ENCODE results near the gene TRA2A.
"Not testable (repeated sequence)": the region's sequence is repeated elsewhere in the genome, so short reads cannot be mapped to it uniquely, and the experiment has no call there.

Gene TRA2A

GRCh38 chr7:23491502-23491901 is 40.3 kb downstream of the TRA2A start:
- no peak overlapping the region for H3K27ac ChIP-seq
- TF ChIP-seq ZFX (IDR thresholded peaks at IDR 0.05) (no peak), CTCF (conservative IDR thresholded peaks at IDR 0.05) (no peak)

- no peak for TF ChIP-seq ZFX (IDR thresholded peaks at IDR 0.05)
- no peak for TF ChIP-seq CTCF (conservative IDR thresholded peaks at IDR 0.05)
- no peak overlapping the region for H3K27ac ChIP-seq
Measured at GRCh38 chr7:23490357-23491135, 41.2 kb downstream of the TRA2A start.

GRCh38 chr7:23488714-23489113 is 43.1 kb downstream of the TRA2A start:
- H3K27ac ChIP-seq: not testable (repeated sequence)

GRCh38 chr7:23487670-23488069 is 44.1 kb downstream of the TRA2A start:
- H3K27ac ChIP-seq: no peak overlapping the region
- no peak for TF ChIP-seq CTCF (conservative IDR thresholded peaks at IDR 0.05)
- no peak for TF ChIP-seq ZFX (IDR thresholded peaks at IDR 0.05)

- no peak for TF ChIP-seq CTCF (conservative IDR thresholded peaks at IDR 0.05)
- TF ChIP-seq ZFX (IDR thresholded peaks at IDR 0.05): no peak
- no peak overlapping the region for H3K27ac ChIP-seq
Measured at GRCh38 chr7:23486002-23486773, 45.6 kb downstream of the TRA2A start.

- TF ChIP-seq ZFX (IDR thresholded peaks at IDR 0.05): no peak
- no peak for TF ChIP-seq CTCF (conservative IDR thresholded peaks at IDR 0.05)
- no peak overlapping the region for H3K27ac ChIP-seq
Measured at GRCh38 chr7:23482686-23483085, 49.1 kb downstream of the TRA2A start.

GRCh38 chr7:23477962-23478866 is 53.6 kb downstream of the TRA2A start:
- TF ChIP-seq CTCF (conservative IDR thresholded peaks at IDR 0.05) (no peak), ZFX (IDR thresholded peaks at IDR 0.05) (no peak)
- H3K27ac ChIP-seq: no peak overlapping the region

All from C4-2B (cell line).